ENCODE measurements around the gene JMJD8. TPM values are rescaled to one million over a fixed set of nuclear protein-coding genes. Genes with fewer than 3 reads are reported as not detected.

JMJD8 gene
- total RNA-seq, 2 experiments from 2014 or later: 22.0 to 23.6 TPM

GRCh38 chr16:706189-707061, 22.3 kb upstream of the JMJD8 start:
- no peaks in the 10 kb centered on the region for H3K9me3 Mint-ChIP-seq
- H3K36me3 ChIP-seq (ENCODE audit: insufficient read depth, low read length): no peaks in the 10 kb centered on the region
- H3K36me3 Mint-ChIP-seq (ENCODE audit: low read depth): no peaks in the 10 kb centered on the region
- H3K27me3 Mint-ChIP-seq: peaks cover 63% of the 10 kb centered on the region
- POLR2A ChIA-PET: interaction anchor here (1.4 kb wide), 1 partner anchor 11 kb away, joined by 11 read pairs; no protein-coding TSS in a partner anchor
- CTCF ChIA-PET: no interaction called here
- H3K9me3 ChIP-seq (ENCODE audit: control insufficient read depth in 1 of 2, insufficient read depth in 1 of 2, low read length in 2 of 2): peaks cover 0 to 67% of the 10 kb centered on the region in 2 experiments
- H3K4me3 Mint-ChIP-seq: peak overlapping the region; percentile 45
- intact Hi-C loops (cut with DNase I, micrococcal nuclease): no loop called here
- peaks cover 32% of the 10 kb centered on the region for H3K4me1 ChIP-seq (ENCODE audit: insufficient read depth, low read length)
- no peak overlapping the region for H3K27ac ChIP-seq (ENCODE audit: low read depth in 1 of 2, low read length in 2 of 2)
- DNase-seq (no peak), ATAC-seq (ENCODE audit: poor library complexity) (no peak)
- H3K27me3 ChIP-seq (ENCODE audit: control insufficient read depth in 1 of 2, insufficient read depth in 2 of 2, low read length in 2 of 2): peaks cover 85 to 88% of the 10 kb centered on the region in 2 experiments
- no peak overlapping the region for H3K27ac Mint-ChIP-seq
- TF ChIP-seq, protein P1, sequence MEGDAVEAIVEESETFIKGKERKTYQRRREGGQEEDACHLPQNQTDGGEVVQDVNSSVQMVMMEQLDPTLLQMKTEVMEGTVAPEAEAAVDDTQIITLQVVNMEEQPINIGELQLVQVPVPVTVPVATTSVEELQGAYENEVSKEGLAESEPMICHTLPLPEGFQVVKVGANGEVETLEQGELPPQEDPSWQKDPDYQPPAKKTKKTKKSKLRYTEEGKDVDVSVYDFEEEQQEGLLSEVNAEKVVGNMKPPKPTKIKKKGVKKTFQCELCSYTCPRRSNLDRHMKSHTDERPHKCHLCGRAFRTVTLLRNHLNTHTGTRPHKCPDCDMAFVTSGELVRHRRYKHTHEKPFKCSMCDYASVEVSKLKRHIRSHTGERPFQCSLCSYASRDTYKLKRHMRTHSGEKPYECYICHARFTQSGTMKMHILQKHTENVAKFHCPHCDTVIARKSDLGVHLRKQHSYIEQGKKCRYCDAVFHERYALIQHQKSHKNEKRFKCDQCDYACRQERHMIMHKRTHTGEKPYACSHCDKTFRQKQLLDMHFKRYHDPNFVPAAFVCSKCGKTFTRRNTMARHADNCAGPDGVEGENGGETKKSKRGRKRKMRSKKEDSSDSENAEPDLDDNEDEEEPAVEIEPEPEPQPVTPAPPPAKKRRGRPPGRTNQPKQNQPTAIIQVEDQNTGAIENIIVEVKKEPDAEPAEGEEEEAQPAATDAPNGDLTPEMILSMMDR (IDR thresholded peaks at IDR 0.05): no peak
- no peaks in the 10 kb centered on the region for H3K4me1 Mint-ChIP-seq (ENCODE audit: low read depth)
- H3K4me3 ChIP-seq (ENCODE audit: low read length): no peak overlapping the region

DNA sequence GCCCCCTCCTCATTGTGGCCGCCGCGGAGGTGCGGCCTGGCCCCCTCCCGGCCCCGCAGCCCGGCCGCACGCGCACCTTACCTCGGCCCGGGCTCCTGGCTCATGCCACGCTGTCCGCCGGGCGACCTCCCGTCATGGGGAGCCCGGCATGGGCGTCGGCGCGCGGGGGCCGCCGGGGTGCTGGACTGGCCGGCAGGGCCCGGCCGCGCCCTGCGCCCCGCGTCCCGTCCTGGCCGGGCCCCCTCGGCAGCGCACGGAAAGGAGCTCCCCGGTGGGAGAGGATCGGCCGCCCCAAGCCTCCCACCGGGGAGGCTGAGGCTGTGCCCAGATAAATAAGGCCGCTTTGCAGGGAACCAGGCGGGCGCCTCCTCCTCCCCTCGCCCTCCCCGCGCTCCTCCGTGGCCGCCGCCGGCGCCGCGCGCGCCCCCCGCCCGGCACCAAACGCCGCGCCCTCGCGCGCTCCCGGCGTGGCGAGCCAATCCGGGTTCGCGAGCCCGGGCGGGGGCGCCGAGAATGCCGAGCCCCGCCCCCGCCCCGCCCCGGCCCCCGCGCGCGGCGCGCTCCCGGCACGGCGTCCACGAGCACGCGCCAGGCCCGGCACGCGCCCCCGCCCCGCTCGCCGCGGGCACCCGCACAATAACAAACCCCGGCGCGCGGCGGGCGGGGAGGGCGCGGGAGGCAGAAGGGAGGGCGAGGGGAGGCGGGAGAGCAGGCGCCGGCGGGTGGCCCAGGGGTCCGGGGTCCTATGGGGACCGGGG, 21.5 kb upstream of the JMJD8 start, which contains the start of gene FBXL16:
Gene FBXL16 (minus strand): TSS at position 371 of the 758 bp plus-strand sequence. CDS start 8,396 bp downstream, outside the sequence.
- ATAC-seq (ENCODE audit: poor library complexity) (peak; percentile 30), DNase-seq (peak in 1 of 14 experiments; percentile 39)
- ChIA-PET CTCF (no interaction called here), POLR2A (no interaction called here)
- intact Hi-C loops (cut with DNase I, micrococcal nuclease): no loop called here
- Mint-ChIP-seq H3K9me3 (no peaks in the 10 kb centered on the region), H3K27ac (no peak within 1 kb of the TSS), H3K4me1 (ENCODE audit: low read depth) (no peaks in the 10 kb centered on the region), H3K36me3 (ENCODE audit: low read depth) (no peaks in the 10 kb centered on the region), H3K4me3 (peak within 1 kb of the TSS; percentile 45), H3K27me3 (peaks cover 63% of the 10 kb centered on the region)
- Histone ChIP-seq H3K4me3 (ENCODE audit: low read length) (no peak within 1 kb of the TSS), H3K27me3 (ENCODE audit: control insufficient read depth in 1 of 2, insufficient read depth in 2 of 2, low read length in 2 of 2) (peaks cover 83 to 84% of the 10 kb centered on the region in 2 experiments), H3K27ac (ENCODE audit: low read depth in 1 of 2, low read length in 2 of 2) (no peak within 1 kb of the TSS), H3K9me3 (ENCODE audit: control insufficient read depth in 1 of 2, insufficient read depth in 1 of 2, low read length in 2 of 2) (peaks cover 0 to 68% of the 10 kb centered on the region in 2 experiments), H3K4me1 (ENCODE audit: insufficient read depth, low read length) (peaks cover 38% of the 10 kb centered on the region), H3K36me3 (ENCODE audit: insufficient read depth, low read length) (no peaks in the 10 kb centered on the region)
- TF ChIP-seq, protein P1 (IDR thresholded peaks at IDR 0.05): no peak

GRCh38 chr16:704552-705380, 20.6 kb upstream of the JMJD8 start:
- POLR2A ChIA-PET: interaction anchor here (1.0 to 1.6 kb wide), 3 partner anchors 9 to 24 kb away, joined by 3 to 10 read pairs (median 4); partner anchors contain the start of genes ANTKMT and STUB1
- CTCF ChIA-PET: no interaction called here

More at GRCh38 chr16:704552-705380, 20.6 kb upstream of the JMJD8 start:
- H3K27me3 Mint-ChIP-seq: peaks cover 56% of the 10 kb centered on the region
- no peak overlapping the region for H3K27ac Mint-ChIP-seq
- no peaks in the 10 kb centered on the region for H3K36me3 ChIP-seq (ENCODE audit: insufficient read depth, low read length)
- ATAC-seq (ENCODE audit: poor library complexity): no peak
- TF ChIP-seq, protein P1 (IDR thresholded peaks at IDR 0.05): no peak
- H3K4me3 Mint-ChIP-seq: no peak overlapping the region
- peaks cover 0 to 69% of the 10 kb centered on the region in 2 experiments for H3K9me3 ChIP-seq (ENCODE audit: control insufficient read depth in 1 of 2, insufficient read depth in 1 of 2, low read length in 2 of 2)
- DNase-seq: no peak
- intact Hi-C loops (cut with DNase I, micrococcal nuclease): no loop called here
- H3K27me3 ChIP-seq (ENCODE audit: control insufficient read depth in 1 of 2, insufficient read depth in 2 of 2, low read length in 2 of 2): peaks cover 75 to 76% of the 10 kb centered on the region in 2 experiments
- no peaks in the 10 kb centered on the region for H3K4me1 Mint-ChIP-seq (ENCODE audit: low read depth)
- H3K4me1 ChIP-seq (ENCODE audit: insufficient read depth, low read length): peaks cover 47% of the 10 kb centered on the region
- no peak overlapping the region for H3K27ac ChIP-seq (ENCODE audit: low read depth in 1 of 2, low read length in 2 of 2)
- no peak overlapping the region for H3K4me3 ChIP-seq (ENCODE audit: low read length)
- H3K36me3 Mint-ChIP-seq (ENCODE audit: low read depth): no peaks in the 10 kb centered on the region
- H3K9me3 Mint-ChIP-seq: no peaks in the 10 kb centered on the region

Data from CD4-positive, alpha-beta T cell (primary cell).